Measurements from ENCODE around the gene FANCE. TPM values are rescaled to one million over a fixed set of nuclear protein-coding genes. Genes with fewer than 3 reads are reported as not detected.

The FANCE gene
- total and polyA plus RNA-seq, 2 experiments from 2014 or later = 4.1 to 8.7 TPM

DNA sequence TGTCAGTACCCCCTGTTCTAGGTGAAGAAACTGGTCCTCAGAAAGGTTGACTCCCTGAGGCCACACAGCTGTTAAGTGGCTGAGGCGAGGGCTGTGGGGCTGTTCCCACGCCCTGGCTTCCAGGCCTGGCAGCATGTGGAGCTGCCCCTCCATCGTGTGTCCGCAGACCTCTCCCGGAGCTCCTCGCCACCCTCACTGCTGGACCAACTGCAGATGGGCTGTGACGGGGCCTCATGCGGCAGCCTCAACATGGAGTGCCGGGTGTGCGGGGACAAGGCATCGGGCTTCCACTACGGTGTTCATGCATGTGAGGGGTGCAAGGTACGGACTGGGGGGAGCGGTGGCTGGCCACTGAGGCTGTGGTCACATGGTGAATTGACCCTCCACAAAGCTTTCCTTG, 32.2 kb upstream of the FANCE start:
- Histone ChIP-seq H3K9me2 (replicated peaks; ENCODE audit: insufficient read depth) (no peaks in the 10 kb centered on the region), H4K20me1 (ENCODE audit: insufficient read depth, poor library complexity, severe bottlenecking) (no peaks in the 10 kb centered on the region), H3K36me3 (replicated peaks; ENCODE audit: insufficient read depth, low read depth) (no peaks in the 10 kb centered on the region), H3K79me2 (no peaks in the 10 kb centered on the region), H3K27me3 (no peaks in the 10 kb centered on the region), H3K4me3 (no peak overlapping the region), H3K4me2 (no peak overlapping the region), H3K27ac (no peak overlapping the region), H2AFZ (no peak overlapping the region), H3K9me3 (ENCODE audit: low read depth) (no peaks in the 10 kb centered on the region), H3K4me1 (ENCODE audit: insufficient read depth) (peaks cover 1% of the 10 kb centered on the region)
- TF ChIP-seq, protein P1, sequence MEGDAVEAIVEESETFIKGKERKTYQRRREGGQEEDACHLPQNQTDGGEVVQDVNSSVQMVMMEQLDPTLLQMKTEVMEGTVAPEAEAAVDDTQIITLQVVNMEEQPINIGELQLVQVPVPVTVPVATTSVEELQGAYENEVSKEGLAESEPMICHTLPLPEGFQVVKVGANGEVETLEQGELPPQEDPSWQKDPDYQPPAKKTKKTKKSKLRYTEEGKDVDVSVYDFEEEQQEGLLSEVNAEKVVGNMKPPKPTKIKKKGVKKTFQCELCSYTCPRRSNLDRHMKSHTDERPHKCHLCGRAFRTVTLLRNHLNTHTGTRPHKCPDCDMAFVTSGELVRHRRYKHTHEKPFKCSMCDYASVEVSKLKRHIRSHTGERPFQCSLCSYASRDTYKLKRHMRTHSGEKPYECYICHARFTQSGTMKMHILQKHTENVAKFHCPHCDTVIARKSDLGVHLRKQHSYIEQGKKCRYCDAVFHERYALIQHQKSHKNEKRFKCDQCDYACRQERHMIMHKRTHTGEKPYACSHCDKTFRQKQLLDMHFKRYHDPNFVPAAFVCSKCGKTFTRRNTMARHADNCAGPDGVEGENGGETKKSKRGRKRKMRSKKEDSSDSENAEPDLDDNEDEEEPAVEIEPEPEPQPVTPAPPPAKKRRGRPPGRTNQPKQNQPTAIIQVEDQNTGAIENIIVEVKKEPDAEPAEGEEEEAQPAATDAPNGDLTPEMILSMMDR (IDR thresholded peaks at IDR 0.05; ENCODE audit: poor library complexity) = no peak
- TF ChIP-seq EZH2 (IDR thresholded peaks at IDR 0.05; ENCODE audit: borderline replicate concordance) (no peak), EZH2phosphoT487 (IDR thresholded peaks at IDR 0.05; ENCODE audit: low read depth, severe bottlenecking, unreplicated experiment) (no peak)
- 97% methylated on average over 14 of the region's 14 CpGs for WGBS (ENCODE audit: low lambda C conversion rate, missing lambda C conversion rate)
- no peak for DNase-seq (ENCODE audit: low spot score)

DNA sequence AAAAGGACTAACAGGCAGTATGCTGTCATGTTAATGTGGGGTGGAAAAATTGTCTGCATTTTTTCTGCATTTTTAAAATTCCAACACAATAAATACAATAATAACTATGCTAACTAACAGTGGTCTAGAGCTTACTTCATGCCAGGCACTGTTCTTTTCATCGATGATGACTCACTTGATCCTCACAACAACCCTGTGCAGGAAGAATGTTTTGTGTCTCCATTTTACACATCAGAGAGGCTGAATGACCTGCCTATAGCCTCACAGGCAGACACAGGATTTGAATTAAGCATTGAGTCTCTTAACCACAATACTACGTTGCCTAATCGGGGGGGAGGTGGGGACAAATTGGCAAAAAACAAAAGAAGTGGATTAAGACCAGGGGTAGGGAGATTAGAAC, 26.9 kb upstream of the FANCE start:
- H3K9me3 ChIP-seq (ENCODE audit: low read depth) = no peaks in the 10 kb centered on the region
- no peak overlapping the region for H2AFZ ChIP-seq
- no peaks in the 10 kb centered on the region for H3K27me3 ChIP-seq
- no peaks in the 10 kb centered on the region for H4K20me1 ChIP-seq (ENCODE audit: insufficient read depth, poor library complexity, severe bottlenecking)
- peaks cover 31% of the 10 kb centered on the region for H3K4me1 ChIP-seq (ENCODE audit: insufficient read depth)
- DNase-seq (ENCODE audit: low spot score) = no peak
- no peaks in the 10 kb centered on the region for H3K9me2 ChIP-seq (replicated peaks; ENCODE audit: insufficient read depth)
- no peaks in the 10 kb centered on the region for H3K36me3 ChIP-seq (replicated peaks; ENCODE audit: insufficient read depth, low read depth)
- 79% methylated on average over 3 of the region's 3 CpGs for WGBS (ENCODE audit: low lambda C conversion rate, missing lambda C conversion rate)
- no peak overlapping the region for H3K27ac ChIP-seq
- H3K4me3 ChIP-seq = no peak overlapping the region
- H3K4me2 ChIP-seq = no peak overlapping the region
- TF ChIP-seq, protein P1 (IDR thresholded peaks at IDR 0.05; ENCODE audit: poor library complexity) = no peak
- TF ChIP-seq EZH2phosphoT487 (IDR thresholded peaks at IDR 0.05; ENCODE audit: low read depth, severe bottlenecking, unreplicated experiment) (no peak), EZH2 (IDR thresholded peaks at IDR 0.05; ENCODE audit: borderline replicate concordance) (no peak)
- no peaks in the 10 kb centered on the region for H3K79me2 ChIP-seq

DNA sequence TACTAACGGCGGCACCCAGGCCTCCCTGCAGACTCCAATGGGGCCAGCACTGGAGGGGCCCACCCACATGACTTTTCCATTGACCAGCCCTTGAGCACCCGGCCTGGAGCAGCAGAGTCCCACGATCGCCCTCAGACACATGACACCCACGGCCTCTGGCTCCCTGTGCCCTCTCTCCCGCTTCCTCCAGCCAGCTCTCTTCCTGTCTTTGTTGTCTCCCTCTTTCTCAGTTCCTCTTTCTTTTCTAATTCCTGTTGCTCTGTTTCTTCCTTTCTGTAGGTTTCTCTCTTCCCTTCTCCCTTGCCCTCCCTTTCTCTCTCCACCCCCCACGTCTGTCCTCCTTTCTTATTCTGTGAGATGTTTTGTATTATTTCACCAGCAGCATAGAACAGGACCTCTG, 26.1 kb upstream of the FANCE start:
- Histone ChIP-seq H3K4me1 (ENCODE audit: insufficient read depth) (peaks cover 33% of the 10 kb centered on the region), H3K4me3 (no peak overlapping the region), H3K9me3 (ENCODE audit: low read depth) (no peaks in the 10 kb centered on the region), H3K79me2 (no peaks in the 10 kb centered on the region), H4K20me1 (ENCODE audit: insufficient read depth, poor library complexity, severe bottlenecking) (no peaks in the 10 kb centered on the region), H3K4me2 (no peak overlapping the region), H3K9me2 (replicated peaks; ENCODE audit: insufficient read depth) (no peaks in the 10 kb centered on the region), H3K36me3 (replicated peaks; ENCODE audit: insufficient read depth, low read depth) (no peaks in the 10 kb centered on the region), H2AFZ (no peak overlapping the region), H3K27ac (no peak overlapping the region), H3K27me3 (no peaks in the 10 kb centered on the region)
- no peak for DNase-seq (ENCODE audit: low spot score)
- TF ChIP-seq EZH2 (IDR thresholded peaks at IDR 0.05; ENCODE audit: borderline replicate concordance) = no peak
- 88% methylated on average over 8 of the region's 8 CpGs for WGBS (ENCODE audit: low lambda C conversion rate, missing lambda C conversion rate)

DNA sequence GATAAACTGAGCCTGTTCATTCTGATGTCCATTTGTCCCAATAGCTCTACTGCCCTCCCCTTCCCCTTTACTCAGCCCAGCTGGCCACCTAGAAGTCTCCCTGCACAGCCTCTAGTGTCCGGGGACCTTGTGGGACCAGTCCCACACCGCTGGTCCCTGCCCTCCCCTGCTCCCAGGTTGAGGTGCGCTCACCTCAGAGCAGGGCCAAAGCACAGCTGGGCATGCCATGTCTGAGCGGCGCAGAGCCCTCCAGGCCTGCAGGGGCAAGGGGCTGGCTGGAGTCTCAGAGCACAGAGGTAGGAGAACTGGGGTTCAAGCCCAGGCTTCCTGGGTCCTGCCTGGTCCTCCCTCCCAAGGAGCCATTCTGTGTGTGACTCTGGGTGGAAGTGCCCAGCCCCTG, 24.7 kb upstream of the FANCE start:
- H3K9me2 ChIP-seq (replicated peaks; ENCODE audit: insufficient read depth) = no peaks in the 10 kb centered on the region
- no peaks in the 10 kb centered on the region for H3K36me3 ChIP-seq (replicated peaks; ENCODE audit: insufficient read depth, low read depth)
- no peak overlapping the region for H3K4me2 ChIP-seq
- peak overlapping the region; percentile 52 for H3K27ac ChIP-seq
- H3K9me3 ChIP-seq (ENCODE audit: low read depth) = no peaks in the 10 kb centered on the region
- WGBS (ENCODE audit: low lambda C conversion rate, missing lambda C conversion rate) = 90% methylated on average over 5 of the region's 5 CpGs
- H3K79me2 ChIP-seq = no peaks in the 10 kb centered on the region
- peaks cover 33% of the 10 kb centered on the region for H3K4me1 ChIP-seq (ENCODE audit: insufficient read depth)
- H2AFZ ChIP-seq = no peak overlapping the region
- H4K20me1 ChIP-seq (ENCODE audit: insufficient read depth, poor library complexity, severe bottlenecking) = no peaks in the 10 kb centered on the region
- TF ChIP-seq EZH2 (IDR thresholded peaks at IDR 0.05; ENCODE audit: borderline replicate concordance) (no peak), EZH2phosphoT487 (IDR thresholded peaks at IDR 0.05; ENCODE audit: low read depth, severe bottlenecking, unreplicated experiment) (no peak)
- TF ChIP-seq, protein P1 (IDR thresholded peaks at IDR 0.05; ENCODE audit: poor library complexity) = no peak
- no peak overlapping the region for H3K4me3 ChIP-seq
- DNase-seq (ENCODE audit: low spot score) = no peak
- H3K27me3 ChIP-seq = no peaks in the 10 kb centered on the region

Measured in hepatocyte (in vitro differentiated cells).